ENCODE data around the gene SNX32. TPM values are rescaled to one million over a fixed set of nuclear protein-coding genes. Genes with fewer than 3 reads are reported as not detected.
A peak's percentile ranks its signal among the peaks of the same experiment; 100 is the strongest.

Gene SNX32
- total and polyA plus RNA-seq, 9 of the 15 experiments (the other 6 are each of a cell fraction or from before 2014, with no cell fraction given) = 0.03 TPM; not detected in 7

DNA sequence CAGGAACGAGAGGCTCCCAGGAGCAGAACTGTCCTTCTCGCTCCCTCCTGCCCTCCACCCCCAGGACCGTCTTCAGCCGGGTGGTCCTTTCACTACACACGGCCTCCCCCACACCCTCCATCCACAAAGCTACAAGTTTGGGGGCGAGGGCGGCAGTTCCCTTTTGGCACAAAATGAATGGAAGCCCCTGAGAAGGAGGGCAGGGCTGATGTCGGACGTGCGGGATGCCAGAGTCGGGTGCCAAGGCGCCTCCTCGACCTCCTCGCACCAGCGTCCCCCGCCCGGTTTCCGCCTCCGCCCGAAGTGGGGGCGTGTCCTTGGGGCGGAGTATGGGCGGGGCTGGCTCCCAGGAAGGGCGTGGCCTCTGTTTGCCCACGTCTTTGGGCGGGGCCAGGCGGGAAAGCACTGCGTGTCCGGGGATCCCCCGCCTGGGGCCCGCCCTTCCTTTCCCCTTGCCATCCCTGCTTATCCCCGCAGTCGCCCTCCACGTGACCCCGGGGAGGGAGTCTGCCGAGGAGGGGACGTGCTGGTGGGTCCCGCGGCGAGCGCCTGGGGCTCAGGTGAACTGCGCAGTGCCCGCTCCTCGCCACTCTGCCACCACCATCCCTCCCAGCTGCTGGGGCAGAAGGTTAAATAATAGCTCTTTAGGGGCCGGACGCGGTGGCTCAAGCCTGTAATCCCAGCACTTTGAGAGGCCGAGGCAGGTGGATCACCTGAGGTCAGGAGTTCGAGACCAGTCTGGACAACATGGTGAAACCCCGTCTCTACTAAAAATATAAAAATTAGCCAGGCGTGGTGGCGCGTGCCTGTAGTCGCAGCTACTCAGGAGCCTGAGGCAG, 39.8 kb downstream of the SNX32 start (continued):
- TF ChIP-seq, protein P1, sequence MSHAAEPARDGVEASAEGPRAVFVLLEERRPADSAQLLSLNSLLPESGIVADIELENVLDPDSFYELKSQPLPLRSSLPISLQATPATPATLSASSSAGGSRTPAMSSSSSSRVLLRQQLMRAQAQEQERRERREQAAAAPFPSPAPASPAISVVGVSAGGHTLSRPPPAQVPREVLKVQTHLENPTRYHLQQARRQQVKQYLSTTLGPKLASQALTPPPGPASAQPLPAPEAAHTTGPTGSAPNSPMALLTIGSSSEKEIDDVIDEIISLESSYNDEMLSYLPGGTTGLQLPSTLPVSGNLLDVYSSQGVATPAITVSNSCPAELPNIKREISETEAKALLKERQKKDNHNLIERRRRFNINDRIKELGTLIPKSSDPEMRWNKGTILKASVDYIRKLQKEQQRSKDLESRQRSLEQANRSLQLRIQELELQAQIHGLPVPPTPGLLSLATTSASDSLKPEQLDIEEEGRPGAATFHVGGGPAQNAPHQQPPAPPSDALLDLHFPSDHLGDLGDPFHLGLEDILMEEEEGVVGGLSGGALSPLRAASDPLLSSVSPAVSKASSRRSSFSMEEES (CRISPR knock-in tag; IDR thresholded peaks at IDR 0.05) = peak; percentile 71
- TF ChIP-seq ZNF197 (CRISPR knock-in tag; IDR thresholded peaks at IDR 0.05; ENCODE audit: low read depth) = no peak
- no peak for TF ChIP-seq SMARCA5 (IDR thresholded peaks at IDR 0.05)
- peak; percentile 26; the same call in 1 of the 2 replicates for TF ChIP-seq SMARCA4 (IDR thresholded peaks at IDR 0.05)
- peak; percentile 97 to 98 for TF ChIP-seq MAZ (CRISPR knock-in tag; conservative IDR thresholded peaks at IDR 0.05 in 1 of 2, IDR thresholded peaks at IDR 0.05 in 1 of 2)
- TF ChIP-seq, protein P2, sequence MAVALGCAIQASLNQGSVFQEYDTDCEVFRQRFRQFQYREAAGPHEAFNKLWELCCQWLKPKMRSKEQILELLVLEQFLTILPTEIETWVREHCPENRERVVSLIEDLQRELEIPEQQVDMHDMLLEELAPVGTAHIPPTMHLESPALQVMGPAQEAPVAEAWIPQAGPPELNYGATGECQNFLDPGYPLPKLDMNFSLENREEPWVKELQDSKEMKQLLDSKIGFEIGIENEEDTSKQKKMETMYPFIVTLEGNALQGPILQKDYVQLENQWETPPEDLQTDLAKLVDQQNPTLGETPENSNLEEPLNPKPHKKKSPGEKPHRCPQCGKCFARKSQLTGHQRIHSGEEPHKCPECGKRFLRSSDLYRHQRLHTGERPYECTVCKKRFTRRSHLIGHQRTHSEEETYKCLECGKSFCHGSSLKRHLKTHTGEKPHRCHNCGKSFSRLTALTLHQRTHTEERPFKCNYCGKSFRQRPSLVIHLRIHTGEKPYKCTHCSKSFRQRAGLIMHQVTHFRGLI (CRISPR knock-in tag; IDR thresholded peaks at IDR 0.05) = no peak
- no peak for TF ChIP-seq ZC3H11A (IDR thresholded peaks at IDR 0.05; ENCODE audit: low read depth, low read length)
- no peak for TF ChIP-seq ZNF699 (CRISPR knock-in tag; IDR thresholded peaks at IDR 0.05; ENCODE audit: insufficient replicate concordance)
- TF ChIP-seq NFYB (IDR thresholded peaks at IDR 0.05; ENCODE audit: extremely low read depth, insufficient read length) = no peak
- peak; percentile 64; the same call in 1 of the 2 replicates for TF ChIP-seq MYC (IDR thresholded peaks at IDR 0.05; ENCODE audit: low read depth, low read length)
- no peak for TF ChIP-seq MYC (CRISPR knock-in tag; IDR thresholded peaks at IDR 0.05; ENCODE audit: borderline replicate concordance, low read depth)
- TF ChIP-seq CC2D1A (IDR thresholded peaks at IDR 0.05) = no peak
- TF ChIP-seq, protein P3, sequence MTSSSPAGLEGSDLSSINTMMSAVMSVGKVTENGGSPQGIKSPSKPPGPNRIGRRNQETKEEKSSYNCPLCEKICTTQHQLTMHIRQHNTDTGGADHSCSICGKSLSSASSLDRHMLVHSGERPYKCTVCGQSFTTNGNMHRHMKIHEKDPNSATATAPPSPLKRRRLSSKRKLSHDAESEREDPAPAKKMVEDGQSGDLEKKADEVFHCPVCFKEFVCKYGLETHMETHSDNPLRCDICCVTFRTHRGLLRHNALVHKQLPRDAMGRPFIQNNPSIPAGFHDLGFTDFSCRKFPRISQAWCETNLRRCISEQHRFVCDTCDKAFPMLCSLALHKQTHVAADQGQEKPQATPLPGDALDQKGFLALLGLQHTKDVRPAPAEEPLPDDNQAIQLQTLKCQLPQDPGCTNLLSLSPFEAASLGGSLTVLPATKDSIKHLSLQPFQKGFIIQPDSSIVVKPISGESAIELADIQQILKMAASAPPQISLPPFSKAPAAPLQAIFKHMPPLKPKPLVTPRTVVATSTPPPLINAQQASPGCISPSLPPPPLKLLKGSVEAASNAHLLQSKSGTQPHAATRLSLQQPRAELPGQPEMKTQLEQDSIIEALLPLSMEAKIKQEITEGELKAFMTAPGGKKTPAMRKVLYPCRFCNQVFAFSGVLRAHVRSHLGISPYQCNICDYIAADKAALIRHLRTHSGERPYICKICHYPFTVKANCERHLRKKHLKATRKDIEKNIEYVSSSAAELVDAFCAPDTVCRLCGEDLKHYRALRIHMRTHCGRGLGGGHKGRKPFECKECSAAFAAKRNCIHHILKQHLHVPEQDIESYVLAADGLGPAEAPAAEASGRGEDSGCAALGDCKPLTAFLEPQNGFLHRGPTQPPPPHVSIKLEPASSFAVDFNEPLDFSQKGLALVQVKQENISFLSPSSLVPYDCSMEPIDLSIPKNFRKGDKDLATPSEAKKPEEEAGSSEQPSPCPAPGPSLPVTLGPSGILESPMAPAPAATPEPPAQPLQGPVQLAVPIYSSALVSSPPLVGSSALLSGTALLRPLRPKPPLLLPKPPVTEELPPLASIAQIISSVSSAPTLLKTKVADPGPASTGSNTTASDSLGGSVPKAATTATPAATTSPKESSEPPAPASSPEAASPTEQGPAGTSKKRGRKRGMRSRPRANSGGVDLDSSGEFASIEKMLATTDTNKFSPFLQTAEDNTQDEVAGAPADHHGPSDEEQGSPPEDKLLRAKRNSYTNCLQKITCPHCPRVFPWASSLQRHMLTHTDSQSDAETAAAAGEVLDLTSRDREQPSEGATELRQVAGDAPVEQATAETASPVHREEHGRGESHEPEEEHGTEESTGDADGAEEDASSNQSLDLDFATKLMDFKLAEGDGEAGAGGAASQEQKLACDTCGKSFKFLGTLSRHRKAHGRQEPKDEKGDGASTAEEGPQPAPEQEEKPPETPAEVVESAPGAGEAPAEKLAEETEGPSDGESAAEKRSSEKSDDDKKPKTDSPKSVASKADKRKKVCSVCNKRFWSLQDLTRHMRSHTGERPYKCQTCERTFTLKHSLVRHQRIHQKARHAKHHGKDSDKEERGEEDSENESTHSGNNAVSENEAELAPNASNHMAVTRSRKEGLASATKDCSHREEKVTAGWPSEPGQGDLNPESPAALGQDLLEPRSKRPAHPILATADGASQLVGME (CRISPR knock-in tag; IDR thresholded peaks at IDR 0.05) = no peak
- TF ChIP-seq, protein P4, sequence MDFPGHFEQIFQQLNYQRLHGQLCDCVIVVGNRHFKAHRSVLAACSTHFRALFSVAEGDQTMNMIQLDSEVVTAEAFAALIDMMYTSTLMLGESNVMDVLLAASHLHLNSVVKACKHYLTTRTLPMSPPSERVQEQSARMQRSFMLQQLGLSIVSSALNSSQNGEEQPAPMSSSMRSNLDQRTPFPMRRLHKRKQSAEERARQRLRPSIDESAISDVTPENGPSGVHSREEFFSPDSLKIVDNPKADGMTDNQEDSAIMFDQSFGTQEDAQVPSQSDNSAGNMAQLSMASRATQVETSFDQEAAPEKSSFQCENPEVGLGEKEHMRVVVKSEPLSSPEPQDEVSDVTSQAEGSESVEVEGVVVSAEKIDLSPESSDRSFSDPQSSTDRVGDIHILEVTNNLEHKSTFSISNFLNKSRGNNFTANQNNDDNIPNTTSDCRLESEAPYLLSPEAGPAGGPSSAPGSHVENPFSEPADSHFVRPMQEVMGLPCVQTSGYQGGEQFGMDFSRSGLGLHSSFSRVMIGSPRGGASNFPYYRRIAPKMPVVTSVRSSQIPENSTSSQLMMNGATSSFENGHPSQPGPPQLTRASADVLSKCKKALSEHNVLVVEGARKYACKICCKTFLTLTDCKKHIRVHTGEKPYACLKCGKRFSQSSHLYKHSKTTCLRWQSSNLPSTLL (IDR thresholded peaks at IDR 0.05) = no peak
- TF ChIP-seq E2F3 (CRISPR knock-in tag; IDR thresholded peaks at IDR 0.05) = no peak
- no peak for TF ChIP-seq FOXJ3 (CRISPR knock-in tag; IDR thresholded peaks at IDR 0.05)
